ENCODE data around the gene RNF213. TPM values are rescaled to one million over a fixed set of nuclear protein-coding genes. Genes with fewer than 3 reads are reported as not detected.

The RNF213 gene
- total RNA-seq, 1 experiment from 2014 or later = 70.5 TPM

DNA sequence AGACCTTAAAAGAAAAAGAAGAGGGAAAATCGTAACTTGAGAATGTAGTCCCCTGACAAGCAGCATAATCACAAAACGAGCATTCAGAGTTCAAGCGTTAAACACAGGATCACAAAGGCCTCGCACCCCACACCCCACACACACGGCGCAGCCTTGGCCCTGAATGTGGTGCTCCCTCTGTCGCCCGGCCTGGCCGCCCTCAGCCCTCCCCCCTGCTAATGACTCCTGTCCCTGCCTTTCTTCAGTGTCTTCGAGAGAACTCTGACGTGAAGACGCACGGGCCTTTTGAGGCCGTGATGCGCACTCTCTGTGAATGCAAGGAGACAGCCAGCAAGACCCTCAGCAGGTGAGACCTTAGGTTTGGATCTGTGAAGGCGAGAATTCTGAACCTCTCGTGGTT, 106.9 kb downstream of the RNF213 start:
- TF ChIP-seq, protein P1, sequence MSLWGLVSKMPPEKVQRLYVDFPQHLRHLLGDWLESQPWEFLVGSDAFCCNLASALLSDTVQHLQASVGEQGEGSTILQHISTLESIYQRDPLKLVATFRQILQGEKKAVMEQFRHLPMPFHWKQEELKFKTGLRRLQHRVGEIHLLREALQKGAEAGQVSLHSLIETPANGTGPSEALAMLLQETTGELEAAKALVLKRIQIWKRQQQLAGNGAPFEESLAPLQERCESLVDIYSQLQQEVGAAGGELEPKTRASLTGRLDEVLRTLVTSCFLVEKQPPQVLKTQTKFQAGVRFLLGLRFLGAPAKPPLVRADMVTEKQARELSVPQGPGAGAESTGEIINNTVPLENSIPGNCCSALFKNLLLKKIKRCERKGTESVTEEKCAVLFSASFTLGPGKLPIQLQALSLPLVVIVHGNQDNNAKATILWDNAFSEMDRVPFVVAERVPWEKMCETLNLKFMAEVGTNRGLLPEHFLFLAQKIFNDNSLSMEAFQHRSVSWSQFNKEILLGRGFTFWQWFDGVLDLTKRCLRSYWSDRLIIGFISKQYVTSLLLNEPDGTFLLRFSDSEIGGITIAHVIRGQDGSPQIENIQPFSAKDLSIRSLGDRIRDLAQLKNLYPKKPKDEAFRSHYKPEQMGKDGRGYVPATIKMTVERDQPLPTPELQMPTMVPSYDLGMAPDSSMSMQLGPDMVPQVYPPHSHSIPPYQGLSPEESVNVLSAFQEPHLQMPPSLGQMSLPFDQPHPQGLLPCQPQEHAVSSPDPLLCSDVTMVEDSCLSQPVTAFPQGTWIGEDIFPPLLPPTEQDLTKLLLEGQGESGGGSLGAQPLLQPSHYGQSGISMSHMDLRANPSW (CRISPR knock-in tag; conservative IDR thresholded peaks at IDR 0.05; ENCODE audit: low read depth) = no peak
- TF ChIP-seq ZNF263 (CRISPR knock-in tag; IDR thresholded peaks at IDR 0.05; ENCODE audit: low read depth) (no peak), ETV6 (CRISPR knock-in tag; IDR thresholded peaks at IDR 0.05) (no peak), JUN (CRISPR knock-in tag; IDR thresholded peaks at IDR 0.05) (no peak), MXD4 (CRISPR knock-in tag; IDR thresholded peaks at IDR 0.05; ENCODE audit: borderline replicate concordance) (no peak), KAT7 (CRISPR knock-in tag; IDR thresholded peaks at IDR 0.05; ENCODE audit: borderline replicate concordance) (no peak), MYBL2 (CRISPR knock-in tag; IDR thresholded peaks at IDR 0.05) (no peak), JAZF1 (CRISPR knock-in tag; IDR thresholded peaks at IDR 0.05) (no peak)
- TF ChIP-seq, protein P2, sequence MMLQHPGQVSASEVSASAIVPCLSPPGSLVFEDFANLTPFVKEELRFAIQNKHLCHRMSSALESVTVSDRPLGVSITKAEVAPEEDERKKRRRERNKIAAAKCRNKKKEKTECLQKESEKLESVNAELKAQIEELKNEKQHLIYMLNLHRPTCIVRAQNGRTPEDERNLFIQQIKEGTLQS (CRISPR knock-in tag; conservative IDR thresholded peaks at IDR 0.05) = no peak
- TF ChIP-seq, protein P3, sequence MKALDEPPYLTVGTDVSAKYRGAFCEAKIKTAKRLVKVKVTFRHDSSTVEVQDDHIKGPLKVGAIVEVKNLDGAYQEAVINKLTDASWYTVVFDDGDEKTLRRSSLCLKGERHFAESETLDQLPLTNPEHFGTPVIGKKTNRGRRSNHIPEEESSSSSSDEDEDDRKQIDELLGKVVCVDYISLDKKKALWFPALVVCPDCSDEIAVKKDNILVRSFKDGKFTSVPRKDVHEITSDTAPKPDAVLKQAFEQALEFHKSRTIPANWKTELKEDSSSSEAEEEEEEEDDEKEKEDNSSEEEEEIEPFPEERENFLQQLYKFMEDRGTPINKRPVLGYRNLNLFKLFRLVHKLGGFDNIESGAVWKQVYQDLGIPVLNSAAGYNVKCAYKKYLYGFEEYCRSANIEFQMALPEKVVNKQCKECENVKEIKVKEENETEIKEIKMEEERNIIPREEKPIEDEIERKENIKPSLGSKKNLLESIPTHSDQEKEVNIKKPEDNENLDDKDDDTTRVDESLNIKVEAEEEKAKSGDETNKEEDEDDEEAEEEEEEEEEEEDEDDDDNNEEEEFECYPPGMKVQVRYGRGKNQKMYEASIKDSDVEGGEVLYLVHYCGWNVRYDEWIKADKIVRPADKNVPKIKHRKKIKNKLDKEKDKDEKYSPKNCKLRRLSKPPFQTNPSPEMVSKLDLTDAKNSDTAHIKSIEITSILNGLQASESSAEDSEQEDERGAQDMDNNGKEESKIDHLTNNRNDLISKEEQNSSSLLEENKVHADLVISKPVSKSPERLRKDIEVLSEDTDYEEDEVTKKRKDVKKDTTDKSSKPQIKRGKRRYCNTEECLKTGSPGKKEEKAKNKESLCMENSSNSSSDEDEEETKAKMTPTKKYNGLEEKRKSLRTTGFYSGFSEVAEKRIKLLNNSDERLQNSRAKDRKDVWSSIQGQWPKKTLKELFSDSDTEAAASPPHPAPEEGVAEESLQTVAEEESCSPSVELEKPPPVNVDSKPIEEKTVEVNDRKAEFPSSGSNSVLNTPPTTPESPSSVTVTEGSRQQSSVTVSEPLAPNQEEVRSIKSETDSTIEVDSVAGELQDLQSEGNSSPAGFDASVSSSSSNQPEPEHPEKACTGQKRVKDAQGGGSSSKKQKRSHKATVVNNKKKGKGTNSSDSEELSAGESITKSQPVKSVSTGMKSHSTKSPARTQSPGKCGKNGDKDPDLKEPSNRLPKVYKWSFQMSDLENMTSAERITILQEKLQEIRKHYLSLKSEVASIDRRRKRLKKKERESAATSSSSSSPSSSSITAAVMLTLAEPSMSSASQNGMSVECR (CRISPR knock-in tag; IDR thresholded peaks at IDR 0.05; ENCODE audit: borderline replicate concordance) = no peak
- TF ChIP-seq, protein P4, sequence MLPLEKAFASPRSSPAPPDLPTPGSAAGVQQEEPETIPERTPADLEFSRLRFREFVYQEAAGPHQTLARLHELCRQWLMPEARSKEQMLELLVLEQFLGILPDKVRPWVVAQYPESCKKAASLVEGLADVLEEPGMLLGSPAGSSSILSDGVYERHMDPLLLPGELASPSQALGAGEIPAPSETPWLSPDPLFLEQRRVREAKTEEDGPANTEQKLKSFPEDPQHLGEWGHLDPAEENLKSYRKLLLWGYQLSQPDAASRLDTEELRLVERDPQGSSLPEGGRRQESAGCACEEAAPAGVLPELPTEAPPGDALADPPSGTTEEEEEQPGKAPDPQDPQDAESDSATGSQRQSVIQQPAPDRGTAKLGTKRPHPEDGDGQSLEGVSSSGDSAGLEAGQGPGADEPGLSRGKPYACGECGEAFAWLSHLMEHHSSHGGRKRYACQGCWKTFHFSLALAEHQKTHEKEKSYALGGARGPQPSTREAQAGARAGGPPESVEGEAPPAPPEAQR (CRISPR knock-in tag; IDR thresholded peaks at IDR 0.05) = no peak
- TF ChIP-seq, protein P5, sequence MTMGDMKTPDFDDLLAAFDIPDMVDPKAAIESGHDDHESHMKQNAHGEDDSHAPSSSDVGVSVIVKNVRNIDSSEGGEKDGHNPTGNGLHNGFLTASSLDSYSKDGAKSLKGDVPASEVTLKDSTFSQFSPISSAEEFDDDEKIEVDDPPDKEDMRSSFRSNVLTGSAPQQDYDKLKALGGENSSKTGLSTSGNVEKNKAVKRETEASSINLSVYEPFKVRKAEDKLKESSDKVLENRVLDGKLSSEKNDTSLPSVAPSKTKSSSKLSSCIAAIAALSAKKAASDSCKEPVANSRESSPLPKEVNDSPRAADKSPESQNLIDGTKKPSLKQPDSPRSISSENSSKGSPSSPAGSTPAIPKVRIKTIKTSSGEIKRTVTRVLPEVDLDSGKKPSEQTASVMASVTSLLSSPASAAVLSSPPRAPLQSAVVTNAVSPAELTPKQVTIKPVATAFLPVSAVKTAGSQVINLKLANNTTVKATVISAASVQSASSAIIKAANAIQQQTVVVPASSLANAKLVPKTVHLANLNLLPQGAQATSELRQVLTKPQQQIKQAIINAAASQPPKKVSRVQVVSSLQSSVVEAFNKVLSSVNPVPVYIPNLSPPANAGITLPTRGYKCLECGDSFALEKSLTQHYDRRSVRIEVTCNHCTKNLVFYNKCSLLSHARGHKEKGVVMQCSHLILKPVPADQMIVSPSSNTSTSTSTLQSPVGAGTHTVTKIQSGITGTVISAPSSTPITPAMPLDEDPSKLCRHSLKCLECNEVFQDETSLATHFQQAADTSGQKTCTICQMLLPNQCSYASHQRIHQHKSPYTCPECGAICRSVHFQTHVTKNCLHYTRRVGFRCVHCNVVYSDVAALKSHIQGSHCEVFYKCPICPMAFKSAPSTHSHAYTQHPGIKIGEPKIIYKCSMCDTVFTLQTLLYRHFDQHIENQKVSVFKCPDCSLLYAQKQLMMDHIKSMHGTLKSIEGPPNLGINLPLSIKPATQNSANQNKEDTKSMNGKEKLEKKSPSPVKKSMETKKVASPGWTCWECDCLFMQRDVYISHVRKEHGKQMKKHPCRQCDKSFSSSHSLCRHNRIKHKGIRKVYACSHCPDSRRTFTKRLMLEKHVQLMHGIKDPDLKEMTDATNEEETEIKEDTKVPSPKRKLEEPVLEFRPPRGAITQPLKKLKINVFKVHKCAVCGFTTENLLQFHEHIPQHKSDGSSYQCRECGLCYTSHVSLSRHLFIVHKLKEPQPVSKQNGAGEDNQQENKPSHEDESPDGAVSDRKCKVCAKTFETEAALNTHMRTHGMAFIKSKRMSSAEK (CRISPR knock-in tag; IDR thresholded peaks at IDR 0.05; ENCODE audit: borderline replicate concordance) = no peak
- TF ChIP-seq, protein P6, sequence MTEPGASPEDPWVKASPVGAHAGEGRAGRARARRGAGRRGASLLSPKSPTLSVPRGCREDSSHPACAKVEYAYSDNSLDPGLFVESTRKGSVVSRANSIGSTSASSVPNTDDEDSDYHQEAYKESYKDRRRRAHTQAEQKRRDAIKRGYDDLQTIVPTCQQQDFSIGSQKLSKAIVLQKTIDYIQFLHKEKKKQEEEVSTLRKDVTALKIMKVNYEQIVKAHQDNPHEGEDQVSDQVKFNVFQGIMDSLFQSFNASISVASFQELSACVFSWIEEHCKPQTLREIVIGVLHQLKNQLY (CRISPR knock-in tag; IDR thresholded peaks at IDR 0.05) = no peak
- H3K36me3 Mint-ChIP-seq = peaks cover 68% of the 10 kb centered on the region
- ATAC-seq = no peak
- no peaks in the 10 kb centered on the region for H3K27me3 Mint-ChIP-seq (ENCODE audit: low read depth)
- no peaks in the 10 kb centered on the region for H3K9me3 Mint-ChIP-seq
- ChIA-PET CTCF (no interaction called here), POLR2A (no interaction called here)
- H3K4me3 Mint-ChIP-seq = no peak overlapping the region
- DNase-seq (ENCODE audit: low spot score) = no peak
- H3K4me1 Mint-ChIP-seq = no peaks in the 10 kb centered on the region
- no peak overlapping the region for H3K27ac Mint-ChIP-seq

Measured in WTC11 (cell line).